C4-2B (cell line): ENCODE measurements around the gene PCDHGC3.
A peak's percentile ranks its signal among the peaks of the same experiment; 100 is the strongest.

Experiments
- ZFX ChIP-seq: fragments of 450-650 bp; IDR thresholded peaks from 2 replicates; pipeline ENCODE4 v1.6.1; 2017
- TF ChIP-seq, protein P1 (sequence below): fragments of 450-650 bp; conservative IDR thresholded peaks from 2 replicates; pipeline ENCODE4 v1.5.1; 2017; ENCODE audit warnings: mild to moderate bottlenecking

DNA sequence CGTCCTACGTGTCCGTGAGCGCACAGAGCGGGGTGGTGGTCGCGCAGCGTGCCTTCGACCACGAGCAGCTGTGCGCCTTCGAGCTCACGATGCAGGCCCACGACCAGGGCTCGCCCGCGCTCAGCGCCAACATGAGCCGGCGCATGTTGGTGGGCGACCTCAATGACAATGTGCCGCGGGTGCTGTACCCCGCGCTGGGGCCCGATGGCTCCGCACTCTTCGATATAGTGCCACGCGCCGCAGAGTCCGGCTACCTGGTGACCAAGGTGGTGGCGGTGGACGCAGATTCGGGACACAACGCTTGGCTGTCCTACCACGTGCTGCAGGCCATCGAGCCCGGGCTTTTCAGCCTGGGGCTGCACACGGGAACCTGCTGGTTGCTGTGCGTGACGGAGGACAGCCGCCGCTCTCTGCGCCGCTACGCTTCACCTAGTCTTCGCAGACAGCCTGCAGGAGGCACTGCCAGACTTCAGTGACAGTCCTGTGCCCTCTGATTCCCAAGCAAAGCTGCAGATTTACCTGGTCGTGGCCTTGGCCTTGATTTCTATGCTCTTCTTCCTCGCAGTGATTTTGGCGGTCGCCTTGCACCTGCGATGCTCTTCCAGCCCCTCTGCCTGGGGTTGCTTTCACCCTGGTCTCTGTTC is 47.9 kb upstream of the PCDHGC3 start:
- TF ChIP-seq, protein P1, sequence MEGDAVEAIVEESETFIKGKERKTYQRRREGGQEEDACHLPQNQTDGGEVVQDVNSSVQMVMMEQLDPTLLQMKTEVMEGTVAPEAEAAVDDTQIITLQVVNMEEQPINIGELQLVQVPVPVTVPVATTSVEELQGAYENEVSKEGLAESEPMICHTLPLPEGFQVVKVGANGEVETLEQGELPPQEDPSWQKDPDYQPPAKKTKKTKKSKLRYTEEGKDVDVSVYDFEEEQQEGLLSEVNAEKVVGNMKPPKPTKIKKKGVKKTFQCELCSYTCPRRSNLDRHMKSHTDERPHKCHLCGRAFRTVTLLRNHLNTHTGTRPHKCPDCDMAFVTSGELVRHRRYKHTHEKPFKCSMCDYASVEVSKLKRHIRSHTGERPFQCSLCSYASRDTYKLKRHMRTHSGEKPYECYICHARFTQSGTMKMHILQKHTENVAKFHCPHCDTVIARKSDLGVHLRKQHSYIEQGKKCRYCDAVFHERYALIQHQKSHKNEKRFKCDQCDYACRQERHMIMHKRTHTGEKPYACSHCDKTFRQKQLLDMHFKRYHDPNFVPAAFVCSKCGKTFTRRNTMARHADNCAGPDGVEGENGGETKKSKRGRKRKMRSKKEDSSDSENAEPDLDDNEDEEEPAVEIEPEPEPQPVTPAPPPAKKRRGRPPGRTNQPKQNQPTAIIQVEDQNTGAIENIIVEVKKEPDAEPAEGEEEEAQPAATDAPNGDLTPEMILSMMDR, result 0 out of 2 replicates have a peak, but pooled peaks have one; percentile 8
- no peak for TF ChIP-seq ZFX
